Endothelial cell of umbilical vein (primary cell): Measurements from ENCODE around the gene ORAI3. TPM values are rescaled to one million over a fixed set of nuclear protein-coding genes. Genes with fewer than 3 reads are reported as not detected.

Experiments used
- BruUV-seq: library from RNA; stranded (reverse); fragments of 400-500 nt; replicated peaks from 2 replicates; lab custom pipeline; 2021; lab: Mats Ljungman, UMichigan
- CTCF ChIA-PET: fragments of 300-600, 350-600 bp; sonication (Branson Sonifier 250); formaldehyde crosslinking; loops from one replicate; lab custom pipeline; 2021; ENCODE audit warnings: antibody characterized with exemption, inconsistent platforms; lab: Charles Lee
- POLR2A ChIA-PET: fragments of 300-600, 350-600 bp; sonication (Branson Sonifier 250); formaldehyde crosslinking; loops from one replicate; lab custom pipeline; 2021; ENCODE audit warnings: antibody characterized with exemption, inconsistent platforms; lab: Charles Lee
- DNase-seq: peaks from one replicate; pipeline ENCODE4 v3.0.0-alpha.2; 2011; ENCODE audit warnings: low read depth, low spot score
- FAIRE-seq: peaks from 2 replicates; lab custom pipeline; 2011; peaks lifted over from hg19 to GRCh38; lab: Jason Lieb, UNC
- H2AFZ ChIP-seq: 2 replicates; pipeline ENCODE4 v1.6.0; 2012; ENCODE audit warnings: low read depth, low read length, control low read depth, inconsistent platforms
- H3K27ac ChIP-seq: 2 replicates; pipeline ENCODE4 v1.5.1; 2011; ENCODE audit warnings: low read depth, mild to moderate bottlenecking, control low read depth, low read length, moderate library complexity; ENCODE audit not compliant: insufficient read depth
- H3K27me3 ChIP-seq, 2 experiments: 2 replicates each; pipeline versions ENCODE4 v1.6.0 to v1.6.1; 2011; ENCODE audit warnings: low read length in 2 of 2, mixed read lengths in 1 of 2; ENCODE audit not compliant: control insufficient read depth in 2 of 2, insufficient read depth in 2 of 2
- H3K36me3 ChIP-seq, 2 experiments: 2 replicates in 1 of 2; 3 replicates in 1 of 2; pipeline ENCODE4 v1.5.1; 2011; ENCODE audit warnings: low read length in 2 of 2, mild to moderate bottlenecking in 1 of 2, moderate library complexity in 1 of 2; ENCODE audit not compliant: control insufficient read depth in 2 of 2, insufficient read depth in 2 of 2; ENCODE audit errors: extremely low read depth in 1 of 2
- H3K4me1 ChIP-seq: 3 replicates; pipeline ENCODE4 v1.5.1; 2011; ENCODE audit warnings: mild to moderate bottlenecking, low read length; ENCODE audit not compliant: control insufficient read depth, insufficient read depth; ENCODE audit errors: extremely low read depth
- H3K4me2 ChIP-seq: 2 replicates; pipeline ENCODE4 v1.6.1; 2011; ENCODE audit warnings: low read length, control low read depth, mixed read lengths; ENCODE audit not compliant: insufficient read depth
- H3K4me3 ChIP-seq, 3 experiments: fragments of 200-600 bp in 1 of 3; sonication (generic), shearing (Covaris generic) in 1 of 3; replicated peaks in 1 of 3; 2 replicates each; pipeline ENCODE4 v1.5.1; 2011 to 2016; ENCODE audit warnings: control low read depth in 3 of 3, low read length in 3 of 3, mild to moderate bottlenecking in 2 of 3, inconsistent platforms in 1 of 3, low read depth in 1 of 3, moderate library complexity in 1 of 3; ENCODE audit not compliant: insufficient read depth in 1 of 3
- H3K79me2 ChIP-seq: 2 replicates; pipeline ENCODE4 v1.6.0; 2012; ENCODE audit warnings: low read length, inconsistent platforms; ENCODE audit not compliant: control insufficient read depth, insufficient read depth
- H3K9ac ChIP-seq: replicated peaks from 2 replicates; pipeline ENCODE3; 2011; ENCODE audit warnings: low read length, control low read depth; ENCODE audit not compliant: insufficient read depth; ENCODE audit errors: extremely low read depth
- H3K9me1 ChIP-seq: replicated peaks from 3 replicates; pipeline ENCODE4 v1.6.0; 2011; ENCODE audit warnings: mild to moderate bottlenecking, low read length; ENCODE audit not compliant: control insufficient read depth, insufficient read depth; ENCODE audit errors: extremely low read depth
- H3K9me3 ChIP-seq: replicated peaks from 2 replicates; pipeline ENCODE4 v1.5.1; 2012; ENCODE audit warnings: low read length, inconsistent platforms; ENCODE audit not compliant: control insufficient read depth, insufficient read depth
- H4K20me1 ChIP-seq: replicated peaks from 2 replicates; pipeline ENCODE3; 2011; ENCODE audit warnings: mild to moderate bottlenecking, low read length; ENCODE audit not compliant: control insufficient read depth, insufficient read depth; ENCODE audit errors: extremely low read depth
- CTCF ChIP-seq, 2 donors: IDR thresholded peaks; 1 replicate in 1 of 2; 2 replicates in 1 of 2; pipeline ENCODE4 v1.5.1; 2011; ENCODE audit warnings: low read length in 2 of 2, mild to moderate bottlenecking in 2 of 2, moderate library complexity in 2 of 2, control low read depth in 1 of 2, inconsistent platforms in 1 of 2, low read depth in 1 of 2; ENCODE audit not compliant: insufficient read depth in 1 of 2; ENCODE audit errors: extremely low read depth in 1 of 2
- EZH2 ChIP-seq: IDR thresholded peaks from 2 replicates; pipeline ENCODE4 v1.6.1; 2012; ENCODE audit warnings: borderline replicate concordance, low read depth, mild to moderate bottlenecking, moderate library complexity, low read length, inconsistent platforms; ENCODE audit not compliant: severe bottlenecking
- FOS ChIP-seq: IDR thresholded peaks from 2 replicates; pipeline ENCODE4 v1.6.1; 2011; ENCODE audit warnings: mild to moderate bottlenecking, low read length, moderate library complexity, borderline replicate concordance; ENCODE audit not compliant: insufficient read depth
- GATA2 ChIP-seq: IDR thresholded peaks from 2 replicates; pipeline ENCODE4 v1.7.0; 2011; ENCODE audit warnings: low read depth, mild to moderate bottlenecking, moderate library complexity, mixed read lengths, low read length; ENCODE audit not compliant: insufficient read length, insufficient read depth
- JUN ChIP-seq: IDR thresholded peaks from 2 replicates; pipeline ENCODE4 v1.6.1; 2011; ENCODE audit warnings: borderline replicate concordance, low read depth; ENCODE audit not compliant: insufficient read length, insufficient read depth
- MYC ChIP-seq: IDR thresholded peaks from one replicate; pipeline ENCODE4 v1.6.1; 2011; ENCODE audit warnings: mild to moderate bottlenecking, low read depth, low read length
- POLR2A ChIP-seq: IDR thresholded peaks from 2 replicates; pipeline ENCODE4 v1.6.1; 2012; ENCODE audit warnings: low read depth, mild to moderate bottlenecking, control low read depth, low read length
- POLR2AphosphoS5 ChIP-seq: IDR thresholded peaks from 2 replicates; pipeline ENCODE4 v1.6.1; 2012; ENCODE audit warnings: low read depth, mild to moderate bottlenecking, control low read depth, low read length, moderate library complexity; ENCODE audit not compliant: insufficient read depth
- dilution Hi-C: fragments of 300-500 bp; cut with MboI; formaldehyde crosslinking; loops from one replicate; pipeline ENCODE4 v1.15.0; 2019; ENCODE audit warnings: low sequenced_read_pairs; ENCODE audit not compliant: extremely low pct_ligation_motif_present
- intact Hi-C: fragments of 100-400 bp; cut with micrococcal nuclease; formaldehyde crosslinking; loops from one replicate; pipeline ENCODE4 v1.10.0; 2022
- polyA plus RNA-seq, 4 experiments: library from polyadenylated mRNA; depleted of rRNA in 3 of 4; stranded (reverse) in 3 of 4; unstranded in 1 of 4; fragments of >200 nt; gene quantifications; 2 replicates each; pipeline versions ENCODE4 v1.2.1 to v1.2.3, GENCODE V29; 2011 to 2012; ENCODE audit warnings: missing spikeins in 1 of 4
- total RNA-seq: library from RNA; stranded (reverse); gene quantifications from 2 replicates; pipeline ENCODE4 v1.2.3, GENCODE V29; 2021
- TF ChIP-seq, protein P1 (sequence below): IDR thresholded peaks from 2 replicates; pipeline ENCODE4 v1.6.1; 2011; ENCODE audit not compliant: insufficient read depth, insufficient read length

The ORAI3 gene
- total and polyA plus RNA-seq, 2 donors (not counting 3 experiments of a cell fraction or from before 2014, with no cell fraction given): 17.6 to 25.4 TPM

DNA sequence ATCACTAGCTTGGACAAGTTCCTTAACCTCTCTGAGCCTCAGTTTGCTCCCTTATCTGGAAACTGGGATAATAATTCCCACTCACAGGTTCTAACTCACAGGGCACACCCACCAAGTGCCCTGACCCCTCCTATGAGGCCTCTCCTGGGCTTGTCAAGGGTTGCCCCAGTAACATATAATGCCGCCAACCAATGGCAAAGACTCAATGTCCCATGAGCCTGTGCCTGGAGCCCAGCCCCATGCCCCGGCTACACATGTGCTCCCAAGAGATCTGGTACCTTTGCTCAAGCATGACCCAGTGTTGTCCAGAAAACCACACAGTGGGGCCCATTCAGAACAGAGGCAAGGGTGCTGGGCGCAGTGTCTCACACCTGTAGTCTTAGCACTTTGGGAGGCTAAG is 34.0 kb upstream of the ORAI3 start:
- no peak overlapping the region for H2AFZ ChIP-seq
- H3K9me3 ChIP-seq: no peaks in the 10 kb centered on the region
- no peaks in the 10 kb centered on the region for H3K27me3 ChIP-seq
- H3K4me1 ChIP-seq: no peaks in the 10 kb centered on the region
- no peak overlapping the region for H3K4me3 ChIP-seq
- no peaks in the 10 kb centered on the region for H3K9me1 ChIP-seq
- no peak overlapping the region for H3K4me2 ChIP-seq
- H3K36me3 ChIP-seq: no peaks in the 10 kb centered on the region
- DNase-seq: no peak
- intact Hi-C loops: no loop called here
- ChIA-PET POLR2A (no interaction called here), CTCF (interaction anchor here (1.4 to 1.5 kb wide), 2 partner anchors 13 to 70 kb away, joined by 5 to 7 read pairs; no protein-coding TSS in a partner anchor)
- BruUV-seq: no TSS peak
- no peak overlapping the region for H3K27ac ChIP-seq
- no peak overlapping the region for H3K9ac ChIP-seq
- no peak for TF ChIP-seq POLR2AphosphoS5
- TF ChIP-seq POLR2A: no peak
- no peak for TF ChIP-seq JUN
- TF ChIP-seq GATA2: no peak
- no peak for TF ChIP-seq EZH2
- dilution Hi-C loops: no loop called here
- no peaks in the 10 kb centered on the region for H4K20me1 ChIP-seq
- FAIRE-seq: no peak
- no peaks in the 10 kb centered on the region for H3K79me2 ChIP-seq

GRCh38 chr16:30918614-30919013 is 30.3 kb upstream of the ORAI3 start:
- Histone ChIP-seq H3K36me3 (no peaks in the 10 kb centered on the region), H4K20me1 (no peaks in the 10 kb centered on the region), H3K9ac (no peak overlapping the region), H3K27me3 (no peaks in the 10 kb centered on the region), H3K9me1 (no peaks in the 10 kb centered on the region), H3K9me3 (no peaks in the 10 kb centered on the region), H3K4me1 (no peaks in the 10 kb centered on the region), H3K27ac (no peak overlapping the region), H3K4me2 (no peak overlapping the region), H3K79me2 (no peaks in the 10 kb centered on the region), H3K4me3 (no peak overlapping the region), H2AFZ (no peak overlapping the region)
- TF ChIP-seq MYC: no peak
- TF ChIP-seq FOS: no peak
- no peak for TF ChIP-seq EZH2
- TF ChIP-seq JUN: no peak
- TF ChIP-seq POLR2AphosphoS5: no peak
- no peak for TF ChIP-seq GATA2
- TF ChIP-seq, protein P1, sequence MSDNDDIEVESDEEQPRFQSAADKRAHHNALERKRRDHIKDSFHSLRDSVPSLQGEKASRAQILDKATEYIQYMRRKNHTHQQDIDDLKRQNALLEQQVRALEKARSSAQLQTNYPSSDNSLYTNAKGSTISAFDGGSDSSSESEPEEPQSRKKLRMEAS: no peak
- no peak for TF ChIP-seq CTCF (IDR thresholded peaks at IDR 0.05; ENCODE audit: extremely low read depth in 1 of 2, insufficient read depth in 1 of 2, low read depth in 1 of 2, low read length in 2 of 2)
- no peak for TF ChIP-seq POLR2A
- ChIA-PET CTCF (interaction anchor here (1.4 to 1.9 kb wide), 2 partner anchors 74 to 104 kb away, joined by 5 to 20 read pairs; no protein-coding TSS in a partner anchor), POLR2A (no interaction called here)
- dilution Hi-C loops: no loop called here
- DNase-seq: no peak
- intact Hi-C loops: no loop called here
- no TSS peak for BruUV-seq
- FAIRE-seq: no peak
